HS-5 (cell line): ENCODE data around the gene VPS54.
"Not testable (repeated sequence)": the region's sequence is repeated elsewhere in the genome, so short reads cannot be mapped to it uniquely, and the experiment has no call there.

Source experiments
- DNase-seq: peaks from one replicate; pipeline ENCODE4 v3.0.0-alpha.2; 2012; ENCODE audit warnings: low read depth

The VPS54 gene

GRCh38 chr2:63993871-63994270 lies 25.4 kb downstream of the VPS54 start:
- DNase-seq, result no peak

- DNase-seq, result not testable (repeated sequence)
Measured at GRCh38 chr2:63993130-63993584, 26.1 kb downstream of the VPS54 start.

- DNase-seq, result no peak
Measured at GRCh38 chr2:63992061-63992685, 27.1 kb downstream of the VPS54 start.

GRCh38 chr2:63991173-63991999 lies 27.8 kb downstream of the VPS54 start:
- DNase-seq, result not testable (repeated sequence)

- DNase-seq, result no peak
Measured at GRCh38 chr2:63990072-63990471, 29.2 kb downstream of the VPS54 start.

- not testable (repeated sequence) for DNase-seq
Measured at GRCh38 chr2:63988842-63989436, 30.3 kb downstream of the VPS54 start.

- DNase-seq, result no peak
Measured at GRCh38 chr2:63984606-63985359, 34.4 kb downstream of the VPS54 start.

GRCh38 chr2:63983986-63984605 lies 35.1 kb downstream of the VPS54 start:
- no peak for DNase-seq

- DNase-seq, result no peak
Measured at GRCh38 chr2:63982335-63982734, 36.9 kb downstream of the VPS54 start.

GRCh38 chr2:63981702-63982103 lies 37.5 kb downstream of the VPS54 start:
- no peak for DNase-seq

- no peak for DNase-seq
Measured at GRCh38 chr2:63980794-63981193, 38.4 kb downstream of the VPS54 start.

- DNase-seq, result no peak
Measured at GRCh38 chr2:63977904-63978303, 41.3 kb downstream of the VPS54 start.

GRCh38 chr2:63976125-63976510 lies 43.1 kb downstream of the VPS54 start:
- no peak for DNase-seq

- no peak for DNase-seq
Measured at GRCh38 chr2:63975437-63976124, 43.6 kb downstream of the VPS54 start.

GRCh38 chr2:63975036-63975435 lies 44.2 kb downstream of the VPS54 start:
- not testable (repeated sequence) for DNase-seq

GRCh38 chr2:63962186-63962585 lies 57.0 kb downstream of the VPS54 start:
- DNase-seq, result no peak

GRCh38 chr2:63950414-63950813 lies 68.8 kb downstream of the VPS54 start:
- no peak for DNase-seq

- DNase-seq, result no peak
Measured at GRCh38 chr2:63942788-63943187, 76.4 kb downstream of the VPS54 start.

- DNase-seq, result not testable (repeated sequence)
Measured at GRCh38 chr2:63932104-63932503, 87.1 kb downstream of the VPS54 start.

GRCh38 chr2:63926815-63927214 lies 92.4 kb downstream of the VPS54 start:
- DNase-seq, result no peak

- no peak for DNase-seq
Measured at GRCh38 chr2:63914311-63914710, 104.9 kb downstream of the VPS54 start.
